Measurements from ENCODE around the gene FGF14.

GRCh38 chr13:101763191-101763590, 638.7 kb downstream of the FGF14 start:
- TF ChIP-seq POLR2A (IDR thresholded peaks at IDR 0.05; ENCODE audit: low read depth, low read length), result no peak
- no peak for TF ChIP-seq TAF1 (IDR thresholded peaks at IDR 0.05; ENCODE audit: borderline replicate concordance, low read depth, low read length)
- no peak for TF ChIP-seq POLR2AphosphoS5 (IDR thresholded peaks at IDR 0.05; ENCODE audit: low read depth, low read length)
